Astrocyte (in vitro differentiated cells and primary cell): ENCODE measurements around the gene PTPRN2.

Experiments
- CTCF ChIP-seq: IDR thresholded peaks from 2 replicates; pipeline ENCODE4 v1.5.1; 2011; ENCODE audit warnings: low read depth, mild to moderate bottlenecking, inconsistent platforms, low read length, moderate library complexity; ENCODE audit not compliant: insufficient read depth
- EZH2 ChIP-seq: IDR thresholded peaks from 2 replicates; pipeline ENCODE4 v1.6.1; 2012; ENCODE audit warnings: mild to moderate bottlenecking, low read length, inconsistent platforms; ENCODE audit not compliant: insufficient read depth

GRCh38 chr7:157686285-157686894, 901.2 kb downstream of the PTPRN2 start:
- TF ChIP-seq CTCF (no peak), EZH2 (no peak)
